Measurements from ENCODE around the gene ERCC4.
A peak's percentile ranks its signal among the peaks of the same experiment; 100 is the strongest.

Gene ERCC4

GRCh38 chr16:13997933-13998332 is 78.0 kb downstream of the ERCC4 start:
- peak; percentile 33 for FAIRE-seq
- no peak for TF ChIP-seq POLR2A (IDR thresholded peaks at IDR 0.05; ENCODE audit: low read depth, low read length)
- TF ChIP-seq POLR2AphosphoS5 (IDR thresholded peaks at IDR 0.05; ENCODE audit: low read depth, low read length), result no peak
- TF ChIP-seq POU2F2 (IDR thresholded peaks at IDR 0.05; ENCODE audit: low read depth, low read length), result no peak
- TF ChIP-seq TAF1 (IDR thresholded peaks at IDR 0.05; ENCODE audit: low read depth, low read length), result no peak
- TF ChIP-seq SPI1 (IDR thresholded peaks at IDR 0.05; ENCODE audit: low read depth, low read length), result peak; percentile 47
- peak; percentile 39 for DNase-seq (ENCODE audit: insufficient read length, low spot score)

GRCh38 chr16:13999071-13999894 is 79.3 kb downstream of the ERCC4 start:
- TF ChIP-seq POLR2A (IDR thresholded peaks at IDR 0.05; ENCODE audit: low read depth, low read length) (no peak), SPI1 (IDR thresholded peaks at IDR 0.05; ENCODE audit: low read depth, low read length) (no peak)
- DNase-seq (ENCODE audit: insufficient read length, low spot score), result no peak
- FAIRE-seq, result no peak

- no peak for FAIRE-seq
- no peak for DNase-seq (ENCODE audit: insufficient read length, low spot score)
- TF ChIP-seq PAX5 (IDR thresholded peaks at IDR 0.05; ENCODE audit: insufficient read depth, low read length, severe bottlenecking) (no peak), SPI1 (IDR thresholded peaks at IDR 0.05; ENCODE audit: low read depth, low read length) (0 out of 2 replicates have a peak, but pooled peaks have one; percentile 8), POLR2A (IDR thresholded peaks at IDR 0.05; ENCODE audit: low read depth, low read length) (no peak)
Observed at GRCh38 chr16:13999895-14000425, 80.0 kb downstream of the ERCC4 start.

- FAIRE-seq, result no peak
Observed at GRCh38 chr16:14001521-14001920, 81.6 kb downstream of the ERCC4 start.

More at GRCh38 chr16:14001521-14001920, 81.6 kb downstream of the ERCC4 start:
- TF ChIP-seq POU2F2 (IDR thresholded peaks at IDR 0.05; ENCODE audit: low read depth, low read length), result no peak
- TF ChIP-seq SPI1 (IDR thresholded peaks at IDR 0.05; ENCODE audit: low read depth, low read length), result no peak
- TF ChIP-seq PAX5 (IDR thresholded peaks at IDR 0.05; ENCODE audit: insufficient read depth, low read length, severe bottlenecking), result no peak
- TF ChIP-seq POLR2A (IDR thresholded peaks at IDR 0.05; ENCODE audit: low read depth, low read length), result no peak
- TF ChIP-seq POLR2AphosphoS5 (IDR thresholded peaks at IDR 0.05; ENCODE audit: low read depth, low read length), result no peak
- TF ChIP-seq TAF1 (IDR thresholded peaks at IDR 0.05; ENCODE audit: low read depth, low read length), result no peak
- DNase-seq (ENCODE audit: insufficient read length, low spot score), result no peak

All from GM12891 (cell line).